Stimulated activated CD8-positive, alpha-beta memory T cell treated with anti-CD3 and anti-CD28 coated beads, Interleukin-4, amount 100 ng/mL, for 4 hours (primary cell): ENCODE data around the gene HTRA1.

Source experiments
- DNase-seq, 2 donors: peaks; one replicate each; pipeline ENCODE4 v3.0.0-alpha.2; 2020; ENCODE audit warnings: low read depth in 2 of 2, low spot score in 1 of 2

HTRA1 gene

GRCh38 chr10:122515022-122515424 lies 53.7 kb downstream of the HTRA1 start:
- no peak for DNase-seq

- peak; percentile 18 to 36 for DNase-seq
These were observed 54.4 kb downstream of the HTRA1 start for GRCh38 chr10:122515588-122516231.

DNA sequence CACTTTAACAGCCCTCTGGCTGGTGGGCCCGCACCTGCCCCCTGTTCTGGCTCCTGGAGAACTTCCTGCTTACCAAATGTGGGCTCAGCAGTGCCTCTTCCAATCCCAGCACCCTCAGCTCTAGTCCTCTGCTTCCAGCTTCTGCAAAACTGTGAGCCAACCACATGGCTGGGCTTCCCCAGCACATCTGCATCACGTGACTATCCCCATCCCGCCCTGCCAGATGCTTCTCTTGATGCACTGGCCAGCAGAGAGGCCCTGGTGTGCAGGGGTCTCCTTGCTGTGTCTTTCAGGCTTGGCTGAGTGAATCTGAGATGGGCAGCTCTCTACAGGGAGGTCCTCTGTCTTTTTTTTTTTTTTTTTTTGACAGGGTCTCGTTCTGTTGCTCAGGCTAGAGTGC lies 55.4 kb downstream of the HTRA1 start:
- no peak for DNase-seq

DNA sequence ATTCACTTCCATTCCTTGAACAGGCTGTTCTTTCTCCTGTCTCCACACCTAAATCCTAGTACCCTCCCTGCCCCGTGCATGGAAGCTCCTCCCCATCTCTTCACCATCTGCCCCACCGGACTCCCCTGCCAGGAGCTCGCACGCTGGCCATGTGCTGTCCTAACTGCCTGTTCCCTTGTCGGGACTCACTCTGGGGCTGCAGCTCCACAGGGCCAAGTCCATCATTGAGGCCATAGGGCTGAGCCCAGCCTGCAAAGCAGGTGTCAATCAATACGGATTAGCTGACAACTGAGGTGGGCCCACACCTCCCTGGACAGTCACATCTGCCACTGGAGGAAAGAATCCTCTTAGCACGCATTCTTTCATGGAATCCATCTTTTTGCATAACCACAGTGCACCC lies 57.8 kb downstream of the HTRA1 start:
- DNase-seq = no peak

DNA sequence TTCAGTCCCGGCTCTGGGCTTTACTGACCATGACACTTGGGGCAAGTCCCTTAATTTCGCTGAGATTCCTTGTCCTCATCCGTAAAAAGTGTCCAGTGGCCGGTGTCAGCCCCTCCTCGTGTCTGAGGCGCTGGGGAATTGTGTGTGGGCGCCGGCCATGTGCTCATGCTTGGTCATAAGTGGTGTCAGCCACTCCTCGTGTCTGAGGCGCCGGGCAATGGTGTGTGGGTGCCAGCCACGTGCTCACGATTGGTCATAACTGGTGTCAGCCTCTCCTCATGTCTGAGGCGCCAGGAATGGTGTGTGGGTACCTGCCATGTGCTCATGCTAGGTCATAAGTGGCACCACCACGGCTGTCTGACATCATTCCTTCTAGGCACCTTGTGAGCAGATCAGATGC lies 58.5 kb downstream of the HTRA1 start:
- DNase-seq = no peak

DNA sequence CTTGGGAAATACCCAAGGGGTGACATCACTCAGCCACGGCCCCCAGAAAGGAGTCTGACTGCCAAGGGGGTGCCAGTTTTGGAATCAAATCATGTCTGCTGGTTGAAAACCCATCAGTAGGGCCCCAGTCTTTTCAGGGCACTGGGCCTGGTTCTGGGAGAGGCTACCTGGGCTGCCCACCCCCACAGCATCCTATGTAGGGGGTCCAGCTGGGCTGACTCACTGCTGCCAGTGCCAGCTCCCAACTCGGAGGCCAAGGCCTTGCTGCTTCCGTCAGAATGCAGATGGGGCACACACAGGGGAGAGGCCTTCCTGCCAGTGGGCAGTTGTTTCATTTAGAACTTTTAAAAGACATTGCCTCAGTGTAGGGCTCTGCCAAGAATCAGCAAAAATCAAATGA lies 59.7 kb downstream of the HTRA1 start:
- DNase-seq = no peak

GRCh38 chr10:122524811-122525210 lies 63.5 kb downstream of the HTRA1 start:
- DNase-seq = no peak

DNA sequence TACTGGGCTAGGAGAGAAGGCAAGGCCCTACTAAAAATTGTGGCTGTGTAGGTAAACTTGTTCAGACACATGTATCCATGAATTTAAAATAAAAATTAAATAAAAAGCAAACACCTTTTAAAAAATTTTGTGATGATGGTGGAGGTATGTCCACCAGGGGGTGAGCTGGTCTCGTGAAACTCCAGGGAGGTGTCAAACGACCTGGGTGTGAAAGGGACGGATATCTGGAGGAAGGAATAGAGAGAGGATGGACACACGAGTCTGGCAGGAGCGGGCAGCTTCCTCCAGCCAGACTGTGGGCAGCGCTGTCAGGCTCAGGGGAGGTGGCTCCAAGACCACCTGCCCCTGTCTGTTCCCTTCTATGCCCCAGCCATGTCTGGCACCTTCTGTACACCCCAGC lies 64.4 kb downstream of the HTRA1 start:
- DNase-seq = no peak

GRCh38 chr10:122526892-122527291 lies 65.5 kb downstream of the HTRA1 start:
- DNase-seq = no peak

DNA sequence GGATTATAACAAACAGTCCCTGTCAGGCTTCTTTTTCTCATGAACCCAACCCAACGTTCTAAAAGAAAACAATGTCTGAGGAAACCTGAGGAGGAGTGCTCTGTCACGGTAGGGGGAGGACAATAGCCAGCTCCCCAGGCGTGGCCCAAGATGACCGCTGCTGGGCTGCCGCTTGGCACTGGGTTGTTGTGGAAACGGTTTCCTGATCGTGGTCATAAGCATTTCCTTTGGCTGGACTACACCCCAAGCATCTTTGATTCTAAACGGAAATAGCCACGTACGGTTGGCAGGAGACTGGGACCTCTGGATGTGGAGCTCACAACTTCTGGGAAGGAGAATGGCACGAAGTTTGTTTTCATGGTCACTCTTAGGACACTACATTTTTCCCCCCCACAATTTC lies 68.8 kb downstream of the HTRA1 start:
- no peak for DNase-seq

- no peak for DNase-seq
These were observed 69.9 kb downstream of the HTRA1 start for GRCh38 chr10:122531261-122531660.

- no peak for DNase-seq
These were observed 70.6 kb downstream of the HTRA1 start for GRCh38 chr10:122531939-122532338.

- DNase-seq = no peak
These were observed 71.4 kb downstream of the HTRA1 start for GRCh38 chr10:122532601-122533296.

GRCh38 chr10:122537545-122537944 lies 76.2 kb downstream of the HTRA1 start:
- no peak for DNase-seq

- DNase-seq = no peak
These were observed 80.2 kb downstream of the HTRA1 start for GRCh38 chr10:122541541-122542002.

- no peak for DNase-seq
These were observed 82.5 kb downstream of the HTRA1 start for GRCh38 chr10:122543676-122544445.

DNA sequence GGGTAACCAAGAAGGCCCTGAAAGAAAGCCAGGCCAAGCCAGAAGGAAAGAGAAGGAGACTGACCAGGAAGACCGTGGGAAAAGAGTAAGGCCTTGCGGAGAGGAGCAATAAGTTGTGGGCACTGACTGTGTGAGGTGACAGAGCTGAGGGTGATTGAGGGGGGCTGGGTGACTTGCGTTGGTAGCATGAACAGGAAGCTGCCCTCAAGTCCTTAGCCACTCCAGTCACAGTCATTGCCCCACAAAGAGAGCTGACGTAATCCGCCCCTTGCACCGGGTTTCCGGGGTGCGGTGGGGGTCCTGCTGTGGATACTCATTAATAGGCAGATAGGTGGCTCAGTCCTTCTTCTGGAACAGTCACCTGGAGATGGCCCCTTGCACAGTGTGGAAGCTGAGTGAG lies 83.1 kb downstream of the HTRA1 start:
- DNase-seq = no peak

DNA sequence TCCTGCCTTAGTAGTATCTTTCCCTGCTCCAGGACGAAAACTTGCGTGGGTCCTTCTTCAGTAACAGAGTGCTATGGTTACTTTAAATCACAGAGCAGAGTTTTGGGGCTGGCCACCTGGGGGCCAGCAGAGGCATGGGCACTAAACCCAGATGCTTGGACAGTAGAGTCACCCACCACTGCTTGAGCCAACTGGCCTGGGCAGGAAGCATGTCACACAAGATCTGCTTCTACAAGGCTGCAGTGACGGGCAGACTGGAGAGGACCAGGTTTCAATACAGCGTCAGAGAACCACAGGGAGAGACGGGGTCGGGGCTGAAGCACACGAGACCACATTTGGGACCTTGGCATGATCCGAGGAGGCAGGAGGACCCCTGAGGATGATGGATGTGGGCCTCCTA lies 84.9 kb downstream of the HTRA1 start:
- no peak for DNase-seq

DNA sequence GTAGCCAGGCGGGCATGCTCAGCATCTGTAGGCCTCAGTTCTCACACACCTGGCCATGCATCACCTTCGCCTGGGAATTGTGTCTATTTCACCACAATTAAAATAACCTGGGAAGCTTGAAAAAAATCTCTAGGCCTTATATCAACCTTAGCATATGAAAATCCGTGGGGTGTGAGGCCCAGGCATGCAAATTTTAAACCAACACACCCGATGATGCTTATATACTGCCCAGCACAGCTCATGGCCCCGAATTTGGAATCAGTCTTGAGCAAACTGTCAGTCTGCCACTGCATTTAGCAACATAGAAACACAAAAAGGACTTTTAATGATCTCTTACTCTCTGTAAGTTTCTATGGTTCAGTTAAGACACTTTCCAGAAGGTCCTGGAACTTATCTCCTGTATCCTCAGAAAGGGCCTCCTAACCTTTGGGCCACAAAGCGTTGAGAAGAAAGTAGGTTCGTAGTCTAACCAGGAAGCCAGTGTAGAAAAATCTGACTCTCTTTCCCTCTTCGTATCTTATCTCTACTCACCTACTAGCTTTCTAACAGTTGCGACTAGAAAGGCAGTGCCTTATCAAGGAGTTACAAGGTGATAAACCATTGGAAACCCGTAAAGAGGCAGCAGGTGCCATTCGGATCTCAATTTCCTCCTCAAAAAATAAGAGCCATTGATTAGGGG lies 87.2 kb downstream of the HTRA1 start:
- DNase-seq = no peak

GRCh38 chr10:122549636-122550035 lies 88.3 kb downstream of the HTRA1 start:
- no peak for DNase-seq

- no peak for DNase-seq
These were observed 89.1 kb downstream of the HTRA1 start for GRCh38 chr10:122550427-122550826.

DNA sequence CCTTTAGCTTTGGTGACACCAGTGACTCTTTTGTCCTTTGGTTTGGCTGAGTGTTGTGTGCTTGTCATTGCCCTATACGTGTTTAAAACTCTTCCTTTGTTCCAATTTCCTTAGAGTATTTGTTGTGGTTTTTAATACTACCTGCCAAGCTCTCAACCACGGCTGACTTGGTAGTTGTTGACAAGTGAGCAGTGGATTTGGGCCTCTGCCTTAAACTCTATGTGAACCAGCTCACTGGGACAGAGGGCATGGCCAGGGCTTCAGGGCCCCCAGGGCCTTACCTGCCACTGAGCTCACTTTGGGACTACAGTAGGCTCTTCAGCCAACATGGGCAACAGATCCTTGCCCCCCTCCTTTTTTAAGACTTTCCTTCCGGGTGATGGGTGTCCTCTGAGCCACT lies 89.6 kb downstream of the HTRA1 start:
- no peak for DNase-seq
